H9 (cell line): ENCODE results near the gene SDHAF2. TPM values are rescaled to one million over a fixed set of nuclear protein-coding genes. Genes with fewer than 3 reads are reported as not detected.

Experiments used
- DNase-seq: peaks from one replicate; pipeline ENCODE4 v3.0.0-alpha.2; 2017
- H2AFZ ChIP-seq: one replicate; pipeline ENCODE4 v1.6.1; 2013; ENCODE audit warnings: mild to moderate bottlenecking, low read length, control low read depth, moderate library complexity
- H2AK5ac ChIP-seq: 2 replicates; pipeline ENCODE4 v1.6.1; 2013; ENCODE audit warnings: low read length, control low read depth, mixed read lengths; ENCODE audit not compliant: insufficient read length
- H2BK120ac ChIP-seq: one replicate; pipeline ENCODE4 v1.6.1; 2013; ENCODE audit warnings: low read depth, mild to moderate bottlenecking, low read length, control low read depth, inconsistent platforms; ENCODE audit not compliant: poor library complexity, severe bottlenecking
- H2BK12ac ChIP-seq: 2 replicates; pipeline ENCODE4 v1.6.1; 2013; ENCODE audit warnings: low read length, control low read depth, mixed read lengths, low read depth; ENCODE audit not compliant: insufficient read length
- H2BK15ac ChIP-seq: 2 replicates; pipeline ENCODE4 v1.6.1; 2013; ENCODE audit warnings: low read depth, low read length, control low read depth
- H2BK20ac ChIP-seq: one replicate; pipeline ENCODE4 v1.6.1; 2013; ENCODE audit warnings: low read depth, mild to moderate bottlenecking, low read length, control low read depth, inconsistent platforms; ENCODE audit not compliant: poor library complexity, severe bottlenecking
- H2BK5ac ChIP-seq: 2 replicates; pipeline ENCODE4 v1.6.1; 2013; ENCODE audit warnings: low read length, control low read depth, mixed read lengths; ENCODE audit not compliant: insufficient read length
- H3K14ac ChIP-seq: 2 replicates; pipeline ENCODE4 v1.6.1; 2013; ENCODE audit warnings: low read length, control low read depth; ENCODE audit not compliant: insufficient read depth
- H3K18ac ChIP-seq: 2 replicates; pipeline ENCODE4 v1.6.1; 2013; ENCODE audit warnings: low read depth, mild to moderate bottlenecking, mixed read lengths, low read length, control low read depth; ENCODE audit not compliant: insufficient read length
- H3K23ac ChIP-seq: 2 replicates; pipeline ENCODE4 v1.6.1; 2013; ENCODE audit warnings: low read length, control low read depth, mixed read lengths, low read depth; ENCODE audit not compliant: insufficient read length
- H3K23me2 ChIP-seq: 2 replicates; pipeline ENCODE4 v1.6.1; 2013; ENCODE audit warnings: low read depth, mild to moderate bottlenecking, mixed read lengths, low read length, control low read depth; ENCODE audit not compliant: insufficient read length, poor library complexity, severe bottlenecking
- H3K27ac ChIP-seq: 2 replicates; pipeline ENCODE4 v1.5.1; 2013; ENCODE audit warnings: low read length, control low read depth, mixed read lengths, low read depth; ENCODE audit not compliant: insufficient read length
- H3K27me3 ChIP-seq: 2 replicates; pipeline ENCODE4 v1.6.1; 2013; ENCODE audit warnings: low read length, control low read depth, inconsistent platforms; ENCODE audit not compliant: insufficient read depth
- H3K4ac ChIP-seq: 2 replicates; pipeline ENCODE4 v1.6.1; 2013; ENCODE audit warnings: low read depth, mild to moderate bottlenecking, control low read depth, inconsistent platforms, low read length, moderate library complexity
- H3K4me1 ChIP-seq: 2 replicates; pipeline ENCODE4 v1.6.1; 2013; ENCODE audit warnings: low read length, control low read depth, inconsistent platforms; ENCODE audit not compliant: insufficient read depth
- H3K4me2 ChIP-seq: 2 replicates; pipeline ENCODE4 v1.6.1; 2013; ENCODE audit warnings: low read length, control low read depth, mixed read lengths; ENCODE audit not compliant: insufficient read length, insufficient read depth
- H3K56ac ChIP-seq: 2 replicates; pipeline ENCODE4 v1.6.1; 2013; ENCODE audit warnings: low read depth, mild to moderate bottlenecking, mixed read lengths, low read length, control low read depth; ENCODE audit not compliant: insufficient read length
- H3K79me1 ChIP-seq: 2 replicates; pipeline ENCODE4 v1.6.1; 2013; ENCODE audit warnings: low read depth, mild to moderate bottlenecking, moderate library complexity, low read length, control low read depth, inconsistent platforms; ENCODE audit not compliant: insufficient read depth, poor library complexity, severe bottlenecking
- H3K79me2 ChIP-seq: 2 replicates; pipeline ENCODE4 v1.6.1; 2013; ENCODE audit warnings: low read length, control low read depth, inconsistent platforms; ENCODE audit not compliant: insufficient read depth
- H3K9ac ChIP-seq: 2 replicates; pipeline ENCODE4 v1.6.1; 2013; ENCODE audit warnings: low read length, control low read depth, mixed read lengths; ENCODE audit not compliant: insufficient read length; ENCODE audit errors: extremely low read depth
- H3K9me3 ChIP-seq: one replicate; pipeline ENCODE4 v1.6.1; 2013; ENCODE audit warnings: low read depth, low read length, inconsistent platforms; ENCODE audit not compliant: control insufficient read depth
- H3T11ph ChIP-seq: one replicate; pipeline ENCODE4 v1.6.1; 2013; ENCODE audit warnings: mild to moderate bottlenecking, low read length, control low read depth, inconsistent platforms
- H4K20me1 ChIP-seq: one replicate; pipeline ENCODE4 v1.6.1; 2013; ENCODE audit not compliant: control insufficient read depth, insufficient read length, insufficient read depth
- H4K5ac ChIP-seq: 2 replicates; pipeline ENCODE4 v1.6.1; 2013; ENCODE audit warnings: low read depth, mild to moderate bottlenecking, mixed read lengths, low read length, control low read depth; ENCODE audit not compliant: insufficient read length
- H4K8ac ChIP-seq: replicated peaks from 2 replicates; pipeline ENCODE4 v1.6.1; 2013; ENCODE audit warnings: low read length, control low read depth, mixed read lengths, low read depth; ENCODE audit not compliant: insufficient read length
- H4K91ac ChIP-seq: 2 replicates; pipeline ENCODE4 v1.6.1; 2013; ENCODE audit warnings: low read depth, mild to moderate bottlenecking, moderate library complexity, mixed read lengths, low read length, control low read depth; ENCODE audit not compliant: insufficient read length
- H3K27ac Mint-ChIP-seq, 3 experiments: 2 replicates in 2 of 3; 3 replicates in 1 of 3; pipeline ENCODE4 v1.8.0; 2020 to 2021; ENCODE audit warnings: mixed read lengths in 3 of 3, mild to moderate bottlenecking in 1 of 3, moderate library complexity in 1 of 3
- H3K27me3 Mint-ChIP-seq: 2 replicates; pipeline ENCODE4 v1.8.0; 2021; ENCODE audit warnings: low read depth, mild to moderate bottlenecking, moderate library complexity, mixed read lengths
- H3K36me3 Mint-ChIP-seq, 3 experiments: 2 replicates in 2 of 3; 3 replicates in 1 of 3; pipeline ENCODE4 v1.8.0; 2020 to 2021; ENCODE audit warnings: low read depth in 3 of 3, mixed read lengths in 3 of 3; ENCODE audit not compliant: insufficient read depth in 1 of 3
- H3K4me1 Mint-ChIP-seq, 2 experiments: 2 replicates each; pipeline ENCODE4 v1.8.0; 2020; ENCODE audit warnings: mixed read lengths in 2 of 2
- H3K4me3 Mint-ChIP-seq, 2 experiments: 2 replicates in 1 of 2; 3 replicates in 1 of 2; pipeline ENCODE4 v1.8.0; 2020 to 2021; ENCODE audit warnings: mild to moderate bottlenecking in 2 of 2, mixed read lengths in 2 of 2, moderate library complexity in 1 of 2
- H3K9me3 Mint-ChIP-seq, 2 experiments: 2 replicates in 1 of 2; 3 replicates in 1 of 2; pipeline ENCODE4 v1.8.0; 2020; ENCODE audit warnings: mild to moderate bottlenecking in 2 of 2, mixed read lengths in 2 of 2, moderate library complexity in 1 of 2
- CTCF ChIP-seq: fragments of 200-600 bp; sonication (generic); conservative IDR thresholded peaks from 3 replicates; pipeline ENCODE4 v1.8.0; 2021; ENCODE audit warnings: antibody characterized with exemption, mild to moderate bottlenecking
- WGBS: extraction: QIAGEN DNeasy Blood & Tissue Kit; methylation state at CpG from one replicate; pipeline ENCODE4 v1.1.7; 2013; ENCODE audit warnings: missing lambda C conversion rate, low lambda C conversion rate, mixed read lengths; ENCODE audit not compliant: insufficient read length; ENCODE audit errors: extremely low coverage; 5-methylcytosine and 5-hydroxymethylcytosine counted together
- total RNA-seq: library from RNA; stranded (reverse); gene quantifications from 2 replicates; pipeline ENCODE4 v1.2.1, GENCODE V29; 2021

Gene SDHAF2
- total RNA-seq, 1 experiment from 2014 or later: 41.8 TPM

- Histone ChIP-seq H3K79me2 (no peaks in the 10 kb centered on the region), H3K23ac (no peak overlapping the region), H2BK20ac (no peak overlapping the region), H2BK5ac (no peak overlapping the region), H3T11ph (no peak overlapping the region), H3K9ac (no peak overlapping the region), H3K18ac (no peak overlapping the region), H3K4ac (no peak overlapping the region), H3K14ac (no peak overlapping the region), H2BK120ac (no peak overlapping the region), H3K23me2 (no peaks in the 10 kb centered on the region), H2AFZ (no peak overlapping the region), H4K8ac (no peak overlapping the region), H4K5ac (no peak overlapping the region), H3K56ac (no peak overlapping the region), H2AK5ac (no peak overlapping the region), H4K91ac (no peak overlapping the region), H3K9me3 (no peaks in the 10 kb centered on the region), H3K4me2 (no peak overlapping the region), H3K27me3 (no peaks in the 10 kb centered on the region), H3K4me1 (no peaks in the 10 kb centered on the region), H4K20me1 (no peaks in the 10 kb centered on the region), H2BK15ac (no peak overlapping the region), H2BK12ac (no peak overlapping the region), H3K27ac (no peak overlapping the region), H3K79me1 (no peaks in the 10 kb centered on the region)
- no peaks in the 10 kb centered on the region for H3K27me3 Mint-ChIP-seq
- H3K4me1 Mint-ChIP-seq: no peaks in the 10 kb centered on the region
- WGBS: no CpG with 5 or more reads among the region's 1 CpG
- peaks cover 24 to 65% (median 62%) of the 10 kb centered on the region in 3 experiments for H3K36me3 Mint-ChIP-seq
- no peak overlapping the region for H3K4me3 Mint-ChIP-seq
- no peak overlapping the region for H3K27ac Mint-ChIP-seq
- TF ChIP-seq CTCF: no peak
- DNase-seq: no peak
- H3K9me3 Mint-ChIP-seq: no peaks in the 10 kb centered on the region
These were observed 26.3 kb upstream of the SDHAF2 start for GRCh38 chr11:61403658-61404057.
